ENCODE data around the gene CADM2.

- TF ChIP-seq EZH2 (IDR thresholded peaks at IDR 0.05; ENCODE audit: insufficient read depth, poor library complexity, severe bottlenecking) (no peak), EZH2phosphoT487 (IDR thresholded peaks at IDR 0.05; ENCODE audit: insufficient read depth, low read depth) (no peak)
Measured at GRCh38 chr3:85476891-85477495, 518.2 kb downstream of the CADM2 start.
